ENCODE results near the gene HERC6.
"Not testable (repeated sequence)": the region's sequence is repeated elsewhere in the genome, so short reads cannot be mapped to it uniquely, and the experiment has no call there.

HERC6 gene

DNA sequence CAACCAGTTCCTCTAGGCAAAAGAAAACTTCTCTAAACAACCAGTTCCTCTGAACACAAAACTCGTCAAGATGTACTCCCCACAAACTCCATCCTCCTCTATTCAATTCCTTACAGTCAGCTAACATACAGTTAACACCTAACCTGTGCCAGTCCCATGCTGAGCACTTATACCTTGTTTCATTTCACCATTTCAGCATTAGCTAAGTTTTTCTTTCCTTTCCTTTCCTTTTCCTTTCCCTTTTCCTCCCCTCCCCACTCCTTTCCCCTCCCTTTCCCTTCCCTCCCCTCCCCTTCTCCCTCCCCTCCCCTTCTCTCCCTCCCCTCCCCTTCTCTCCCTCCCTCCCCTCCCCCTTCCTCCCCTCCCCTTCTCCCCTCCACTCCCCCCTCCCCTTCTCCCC lies 13.1 kb downstream of the HERC6 start:
- no peak for DNase-seq

- no peak for DNase-seq
Measured at GRCh38 chr4:88396681-88397080, 18.0 kb downstream of the HERC6 start.

DNA sequence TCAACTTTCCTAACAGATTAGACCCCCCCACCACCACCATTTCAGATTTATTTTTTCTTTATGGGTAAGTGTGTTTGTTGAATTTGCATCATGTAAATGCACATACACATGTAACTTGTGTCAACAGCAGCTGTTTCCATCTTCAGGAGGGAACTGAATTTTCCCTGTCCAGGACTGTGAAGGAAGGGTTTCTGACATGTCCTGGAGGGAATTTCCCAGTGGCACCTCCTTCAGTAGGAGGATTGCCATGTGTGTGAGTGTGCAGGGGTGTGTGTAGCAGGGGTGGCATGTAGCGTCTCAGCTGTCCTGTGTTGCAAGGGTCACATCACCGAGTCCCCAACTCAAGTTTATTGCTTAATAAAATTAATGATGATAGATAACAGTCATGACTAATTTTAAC lies 19.7 kb downstream of the HERC6 start:
- DNase-seq = no peak

GRCh38 chr4:88409206-88409605 lies 30.6 kb downstream of the HERC6 start:
- no peak for DNase-seq

DNA sequence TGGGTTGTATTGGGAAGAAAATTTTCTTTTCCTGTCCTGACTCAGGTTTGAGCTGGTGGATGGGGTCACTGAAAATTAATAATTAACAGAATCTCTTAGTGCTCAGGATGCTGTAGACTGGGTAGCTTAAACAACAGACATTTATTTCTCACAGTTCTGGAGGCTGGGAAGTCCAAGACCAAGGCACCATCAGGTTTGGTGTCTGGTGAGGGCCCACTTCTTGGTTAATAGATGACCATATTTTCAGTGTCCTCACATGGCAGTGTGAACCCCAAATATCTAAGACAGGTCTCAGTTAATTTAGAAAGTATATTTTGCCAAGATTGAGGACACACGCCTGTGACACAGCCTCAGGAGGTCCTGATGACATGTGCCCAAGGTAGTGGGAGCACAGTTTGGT lies 31.1 kb downstream of the HERC6 start:
- DNase-seq = no peak

GRCh38 chr4:88411491-88412096 lies 32.9 kb downstream of the HERC6 start:
- DNase-seq = no peak

- DNase-seq = no peak
Measured at GRCh38 chr4:88413801-88414200, 35.1 kb downstream of the HERC6 start.

GRCh38 chr4:88414755-88415154 lies 36.1 kb downstream of the HERC6 start:
- DNase-seq = no peak

GRCh38 chr4:88415982-88416381 lies 37.3 kb downstream of the HERC6 start:
- no peak for DNase-seq

DNA sequence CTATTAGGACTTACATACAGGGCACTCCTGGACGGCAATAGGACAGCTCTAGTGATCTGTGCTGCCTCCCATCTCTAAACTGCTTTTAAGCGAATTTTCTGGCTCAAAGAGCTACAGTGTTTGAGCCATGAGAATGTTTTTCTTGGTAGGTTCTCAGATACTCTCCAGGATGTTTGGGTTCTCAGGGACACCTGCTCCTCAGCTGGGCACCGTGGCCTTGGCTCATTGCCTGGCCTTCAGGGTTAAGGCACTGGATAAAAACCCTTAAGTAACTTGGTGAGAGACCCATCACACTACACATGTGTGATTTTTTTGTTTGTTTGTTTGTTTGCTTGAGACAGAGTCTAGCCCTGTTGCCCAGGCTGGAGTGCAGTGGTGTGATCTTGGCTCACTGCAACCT lies 39.8 kb downstream of the HERC6 start:
- no peak for DNase-seq

DNA sequence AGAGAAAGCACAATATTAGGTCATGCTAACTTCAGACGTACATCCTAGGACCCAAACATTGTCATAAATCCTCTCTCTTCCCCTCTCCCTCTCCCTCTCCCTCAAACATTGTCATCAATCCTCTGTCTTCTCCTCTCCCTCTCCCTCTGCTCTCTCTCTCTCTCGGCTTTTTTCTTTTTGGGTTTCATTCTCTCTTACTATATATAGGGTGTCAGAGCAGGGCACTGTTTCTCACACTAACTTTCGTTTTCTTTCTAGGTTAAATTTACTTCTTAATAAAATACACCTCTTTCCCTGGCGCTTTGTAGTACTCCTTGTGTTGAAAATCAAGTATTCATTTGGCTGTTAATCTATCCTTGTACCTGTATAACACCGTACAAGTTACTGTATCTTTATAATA lies 41.2 kb downstream of the HERC6 start:
- DNase-seq = no peak

GRCh38 chr4:88420844-88421243 lies 42.2 kb downstream of the HERC6 start:
- no peak for DNase-seq

GRCh38 chr4:88422403-88422802 lies 43.8 kb downstream of the HERC6 start:
- DNase-seq = no peak

DNA sequence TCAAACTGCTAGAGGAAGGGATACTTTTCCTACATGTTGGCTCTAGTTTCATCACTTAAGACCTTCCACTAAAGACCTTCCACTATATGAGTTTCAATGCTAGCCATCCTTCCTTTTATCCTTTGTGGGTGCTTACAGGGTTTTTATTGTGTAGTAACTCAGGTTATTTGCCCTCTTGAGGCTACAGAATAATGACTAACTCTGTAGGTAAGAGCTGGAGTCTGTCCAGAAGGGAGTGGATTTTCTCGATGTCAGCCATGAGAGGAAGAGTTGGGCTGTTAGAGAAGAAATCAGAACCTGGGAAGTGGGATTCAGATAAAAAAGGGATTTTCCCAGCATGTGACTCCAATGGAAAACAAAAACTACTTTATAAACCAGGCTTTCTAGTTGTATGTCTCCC lies 50.7 kb downstream of the HERC6 start:
- no peak for DNase-seq

DNA sequence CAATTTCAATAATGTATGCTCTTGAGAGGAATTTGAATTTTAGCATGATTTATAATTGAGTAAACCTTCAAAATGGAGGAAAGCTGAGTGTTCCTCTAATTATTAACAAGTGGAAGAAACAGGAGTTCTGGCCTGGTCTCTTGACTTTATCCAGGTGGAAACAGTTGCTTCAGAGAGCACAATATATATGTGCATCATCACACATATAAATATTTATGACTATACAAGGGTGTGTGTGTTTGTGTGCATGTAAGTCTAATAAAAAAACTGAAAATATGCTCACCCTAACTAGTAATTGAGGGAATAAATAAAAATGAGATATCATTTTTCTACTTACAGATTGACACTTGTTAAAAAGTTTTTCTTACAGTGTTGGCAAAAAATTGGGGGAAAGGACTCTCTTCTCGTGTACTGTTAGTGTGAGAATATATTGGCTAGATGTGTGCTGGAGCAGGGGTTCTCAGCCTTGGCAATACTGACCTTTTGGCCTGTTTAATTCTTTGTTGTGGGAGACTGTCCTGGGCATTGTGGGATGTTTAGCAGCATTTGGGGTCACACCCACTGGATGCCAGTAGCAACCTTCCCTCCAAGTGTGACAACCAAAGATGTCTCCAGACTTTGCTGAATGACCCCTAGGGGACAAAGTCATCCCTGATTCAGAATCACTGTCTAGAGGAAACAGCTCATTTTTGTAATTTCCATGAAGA lies 57.5 kb downstream of the HERC6 start:
- DNase-seq = no peak

DNA sequence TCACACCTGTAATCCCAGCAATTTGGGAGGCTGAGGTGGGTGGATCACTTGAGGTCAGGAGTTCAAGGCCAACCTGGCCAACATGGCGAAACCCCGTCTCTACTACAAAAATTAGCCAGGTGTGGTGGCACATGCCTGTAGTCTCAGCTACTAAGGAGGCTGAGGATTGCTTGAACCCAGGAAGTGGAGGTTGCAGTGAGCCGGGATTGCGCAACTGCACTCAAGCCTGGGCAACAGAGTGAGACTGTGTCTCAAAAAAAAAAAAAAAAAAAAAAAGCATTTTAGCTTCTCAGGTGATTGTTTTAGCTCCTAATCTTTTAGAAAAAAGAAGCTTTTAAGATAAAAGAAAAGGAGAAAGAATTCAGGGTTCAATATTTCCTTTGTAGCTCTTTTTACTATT lies 59.2 kb downstream of the HERC6 start:
- DNase-seq = not testable (repeated sequence)

GRCh38 chr4:88439161-88439760 lies 60.6 kb downstream of the HERC6 start:
- no peak for DNase-seq

GRCh38 chr4:88440146-88440545 lies 61.5 kb downstream of the HERC6 start:
- no peak for DNase-seq

DNA sequence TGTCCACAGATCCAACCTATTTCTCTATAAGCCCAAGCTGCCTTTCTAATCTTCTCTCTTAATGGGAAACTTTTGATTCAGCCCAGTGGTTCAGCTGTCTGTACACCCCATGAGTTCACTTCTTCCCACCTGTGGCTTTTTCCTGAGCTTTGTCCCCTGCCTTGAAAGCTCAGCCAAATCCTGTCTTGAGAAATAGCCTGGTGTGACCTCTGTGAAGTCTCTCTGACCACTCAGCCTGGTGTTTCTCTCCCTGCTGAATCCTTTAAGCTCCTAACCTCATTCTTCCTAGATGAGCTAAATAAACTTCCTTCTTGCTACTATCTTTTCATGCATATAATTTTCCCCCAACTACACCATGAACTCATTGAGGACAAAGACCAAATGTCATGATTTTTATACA lies 63.0 kb downstream of the HERC6 start:
- DNase-seq = no peak

DNA sequence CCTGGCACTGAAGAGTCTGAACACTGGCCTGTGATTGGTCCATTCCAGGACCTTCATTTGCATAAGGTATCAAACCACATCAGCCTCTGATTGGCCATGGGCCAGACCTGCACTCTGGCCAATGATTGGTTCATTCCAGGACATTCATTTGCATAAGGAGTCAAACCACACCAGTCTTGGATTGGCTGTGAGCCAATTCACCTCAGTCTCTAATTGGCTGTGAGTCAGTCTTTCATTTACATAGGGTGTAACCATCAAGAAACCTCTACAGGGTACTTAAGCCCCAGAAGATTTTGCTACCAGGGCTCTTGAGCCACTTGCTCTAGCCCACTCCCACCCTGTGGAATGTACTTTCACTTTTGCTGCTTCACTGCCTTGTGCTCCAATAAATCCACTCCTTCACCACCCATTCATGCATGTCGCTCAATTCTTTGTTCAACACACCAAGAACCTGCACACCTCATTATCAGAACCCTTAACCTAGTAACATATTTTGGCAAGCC lies 64.1 kb downstream of the HERC6 start:
- no peak for DNase-seq

- DNase-seq = no peak
Measured at GRCh38 chr4:88443486-88443885, 64.8 kb downstream of the HERC6 start.

- DNase-seq = no peak
Measured at GRCh38 chr4:88445252-88445651, 66.6 kb downstream of the HERC6 start.

GRCh38 chr4:88446124-88446523 lies 67.5 kb downstream of the HERC6 start:
- DNase-seq = no peak

DNA sequence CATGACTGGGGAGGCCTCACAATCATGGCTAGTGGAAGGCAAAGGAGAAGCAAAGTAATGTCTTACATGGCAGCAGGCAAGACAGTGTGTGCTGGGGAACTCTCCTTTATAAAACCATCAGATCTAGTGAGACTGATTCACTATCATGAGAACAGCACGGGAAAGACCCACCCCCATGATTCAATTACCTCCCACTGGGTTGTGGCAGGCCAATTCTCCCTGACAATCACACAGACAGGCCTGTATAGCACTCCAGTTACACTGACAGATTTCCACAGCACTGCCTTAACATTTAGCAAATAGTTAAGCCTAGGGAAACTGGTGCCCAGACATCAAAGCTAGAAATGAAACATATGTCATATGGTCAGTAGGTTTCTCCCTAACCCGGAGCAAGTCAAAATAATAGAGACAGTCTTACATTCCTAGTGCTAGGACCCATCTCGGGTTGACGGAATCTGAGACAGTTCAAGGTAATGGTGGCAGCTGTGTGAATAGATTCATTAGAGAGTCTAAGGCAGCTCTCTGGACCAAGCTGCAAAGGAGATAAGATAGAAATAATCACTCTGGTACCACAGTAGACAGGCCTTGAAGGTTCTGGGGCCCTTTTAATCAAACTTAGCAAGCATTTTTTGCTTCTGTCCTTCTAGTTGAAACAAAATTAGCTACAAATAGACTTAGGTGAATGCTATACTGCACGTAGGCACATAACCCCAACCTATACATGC lies 68.9 kb downstream of the HERC6 start:
- DNase-seq = no peak
